HepG2 (cell line): ENCODE measurements around the gene FAM89B. TPM values are rescaled to one million over a fixed set of nuclear protein-coding genes. Genes with fewer than 3 reads are reported as not detected.

Experiments used
- ATAC-seq: fragments of 200-7000 bp; cut with Tn5 transposase; 3 replicates; pipeline ENCODE4 v1.9.1; 2020; ENCODE audit warnings: mild to moderate bottlenecking, moderate library complexity
- BruUV-seq: library from RNA; stranded (reverse); fragments of 400-500 nt; replicated peaks from 2 replicates; lab custom pipeline; 2021; lab: Mats Ljungman, UMichigan
- CTCF ChIA-PET: fragments of 300-600 bp; formaldehyde crosslinking; extraction: SDS; loops from one replicate; lab custom pipeline; 2021; ENCODE audit warnings: low total read pairs, inconsistent platforms, low intra/inter-chr PET ratio; lab: Yijun Ruan, JAX
- POLR2A ChIA-PET: fragments of 350-600 bp; sonication (Branson Sonifier 250); formaldehyde crosslinking; loops from one replicate; lab custom pipeline; 2020; ENCODE audit warnings: antibody characterized with exemption, inconsistent platforms; lab: Yijun Ruan, JAX
- DNase-seq: peaks from one replicate; pipeline ENCODE4 v3.0.0-alpha.2; 2015; ENCODE audit warnings: low spot score
- FAIRE-seq: peaks from 3 replicates; lab custom pipeline; 2011; peaks lifted over from hg19 to GRCh38; lab: Jason Lieb, UNC
- H2AFZ ChIP-seq: one replicate; pipeline ENCODE4 v1.6.1; 2011; ENCODE audit warnings: low read length, inconsistent platforms
- H3K27ac ChIP-seq: fragments of 300-600 bp; 3 replicates; pipeline ENCODE4 v1.8.0; 2011; ENCODE audit warnings: mixed run types, mild to moderate bottlenecking, mixed read lengths, low read length, inconsistent platforms; ENCODE audit not compliant: insufficient read depth; ENCODE audit errors: extremely low read length
- H3K27me3 ChIP-seq, 2 experiments: fragments of 200-600 bp in 1 of 2; 2 replicates in 1 of 2; 3 replicates in 1 of 2; pipeline versions ENCODE4 v1.6.0 to v1.8.0; 2011; ENCODE audit warnings: low read length in 2 of 2, mild to moderate bottlenecking in 2 of 2, moderate library complexity in 2 of 2, inconsistent platforms in 1 of 2; ENCODE audit not compliant: insufficient read depth in 2 of 2, control insufficient read depth in 1 of 2
- H3K36me3 ChIP-seq, 2 experiments: fragments of 200-600 bp in 1 of 2; replicated peaks in 1 of 2; 2 replicates in 1 of 2; 3 replicates in 1 of 2; pipeline versions ENCODE4 v1.5.1 to v1.8.0; 2011; ENCODE audit warnings: low read length in 2 of 2, inconsistent platforms in 1 of 2; ENCODE audit not compliant: insufficient read depth in 2 of 2, control insufficient read depth in 1 of 2
- H3K4me1 ChIP-seq: 2 replicates; pipeline ENCODE4 v1.5.1; 2012; ENCODE audit warnings: low read length, inconsistent platforms; ENCODE audit not compliant: insufficient read depth
- H3K4me2 ChIP-seq: 2 replicates; pipeline ENCODE4 v1.6.0; 2011; ENCODE audit warnings: low read depth, low read length, inconsistent platforms
- H3K4me3 ChIP-seq, 3 experiments: fragments of 200-600 bp in 1 of 3; sonication (generic), shearing (Covaris generic) in 1 of 3; replicated peaks in 1 of 3; 2 replicates each; pipeline ENCODE4 v1.5.1; 2011 to 2016; ENCODE audit warnings: low read length in 3 of 3, inconsistent platforms in 2 of 3, low read depth in 2 of 3, mild to moderate bottlenecking in 2 of 3, control low read depth in 1 of 3, mixed read lengths in 1 of 3; ENCODE audit not compliant: insufficient read depth in 1 of 3
- H3K79me2 ChIP-seq: one replicate; pipeline ENCODE4 v1.6.1; 2011; ENCODE audit warnings: low read length, inconsistent platforms; ENCODE audit not compliant: insufficient read depth
- H3K9ac ChIP-seq: 2 replicates; pipeline ENCODE4 v1.6.0; 2011; ENCODE audit warnings: mild to moderate bottlenecking, low read depth, low read length, inconsistent platforms; ENCODE audit not compliant: insufficient read depth
- H3K9me3 ChIP-seq: 2 replicates; pipeline ENCODE4 v1.5.1; 2012; ENCODE audit warnings: mild to moderate bottlenecking, low read length
- H4K20me1 ChIP-seq: 2 replicates; pipeline ENCODE4 v1.6.0; 2011; ENCODE audit warnings: inconsistent platforms, mild to moderate bottlenecking, low read length, moderate library complexity; ENCODE audit not compliant: insufficient read depth
- AGO2 ChIP-seq: fragments of 200-400 bp; formaldehyde crosslinking; optimal IDR thresholded peaks from 2 replicates; pipeline ENCODE3; 2017; ENCODE audit warnings: mild to moderate bottlenecking, low read depth, low read length, moderate library complexity
- RBFOX2 ChIP-seq: fragments of 200-400 bp; formaldehyde crosslinking; IDR thresholded peaks from 2 replicates; pipeline ENCODE4 v1.6.1; 2017; ENCODE audit warnings: low read depth, mild to moderate bottlenecking, low read length
- SATB2 ChIP-seq: sonication (generic); formaldehyde crosslinking; IDR thresholded peaks from 2 replicates; pipeline ENCODE4 v1.5.0; 2020; ENCODE audit warnings: missing genetic modification reagents
- SP2 ChIP-seq: sonication (generic); formaldehyde crosslinking; IDR thresholded peaks from 2 replicates; pipeline ENCODE4 v1.5.1; 2020; ENCODE audit warnings: mild to moderate bottlenecking, missing genetic modification reagents
- TEAD3 ChIP-seq: optimal IDR thresholded peaks from 2 replicates; pipeline ENCODE3; 2016; ENCODE audit warnings: borderline replicate concordance
- XRCC5 ChIP-seq: fragments of 200-400 bp; formaldehyde crosslinking; optimal IDR thresholded peaks from 2 replicates; pipeline ENCODE3; 2017; ENCODE audit warnings: mild to moderate bottlenecking, low read length
- ZC3H13 ChIP-seq: sonication (generic); formaldehyde crosslinking; IDR thresholded peaks from 2 replicates; pipeline ENCODE4 v1.8.1; 2023; ENCODE audit warnings: mild to moderate bottlenecking, missing genetic modification reagents, moderate library complexity
- ZNF589 ChIP-seq: sonication (generic); formaldehyde crosslinking; conservative IDR thresholded peaks from 2 replicates; pipeline ENCODE4 v1.8.0; 2022; ENCODE audit warnings: mild to moderate bottlenecking, moderate library complexity, missing genetic modification reagents
- ZNF7 ChIP-seq: IDR thresholded peaks from 2 replicates; pipeline ENCODE4 v1.6.1; 2016; ENCODE audit warnings: missing biosample characterization, missing genetic modification reagents
- WGBS: methylation state at CpG from one replicate; pipeline ENCODE4 v1.1.6; 2017; ENCODE audit warnings: low lambda C conversion rate; 5-methylcytosine and 5-hydroxymethylcytosine counted together
- in situ Hi-C: cut with HindIII; loops from 2 replicates; pipeline ENCODE4 v1.10.0; 2017; ENCODE audit warnings: low pct_unique_long_range_greater_than_20kb; ENCODE audit not compliant: extremely low pct_ligation_motif_present
- intact Hi-C: fragments of 100-400 bp; cut with micrococcal nuclease; formaldehyde crosslinking; loops from one replicate; pipeline ENCODE4 v1.10.0; 2022; ENCODE audit not compliant: unreplicated experiment
- polyA plus RNA-seq, 8 experiments: library from polyadenylated mRNA; depleted of rRNA in 3 of 8; stranded (reverse) in 7 of 8; unstranded in 1 of 8; fragments of >200 nt; fragmentation: Illumina TruSeq in 4 of 8; extraction: Trizol in 4 of 8; gene quantifications; 2 replicates each; pipeline versions ENCODE4 v1.2.1 to v1.2.3, GENCODE V29; 2011 to 2016; ENCODE audit warnings: low read depth in 4 of 8, missing spikeins in 1 of 8, mixed read lengths in 1 of 8; ENCODE audit not compliant: insufficient read depth in 1 of 8
- total RNA-seq, 5 experiments: library from RNA; depleted of rRNA; stranded (reverse); fragments of >200 nt; fragmentation: Illumina TruSeq; extraction: Trizol; gene quantifications; 2 replicates each; pipeline ENCODE4 v1.2.3, GENCODE V29; 2016; ENCODE audit warnings: low read depth in 1 of 5
- TF ChIP-seq, protein P1 (sequence below): sonication (generic); formaldehyde crosslinking; IDR thresholded peaks from 2 replicates; pipeline ENCODE4 v1.4.0; 2020; ENCODE audit warnings: missing genetic modification reagents
- TF ChIP-seq, protein P2 (sequence below): sonication (generic); formaldehyde crosslinking; conservative IDR thresholded peaks from 2 replicates; pipeline ENCODE4 v1.8.1; 2023; ENCODE audit warnings: missing genetic modification reagents
- TF ChIP-seq, protein P3 (sequence below): IDR thresholded peaks from 2 replicates; pipeline ENCODE4 v1.6.1; 2016; ENCODE audit warnings: missing compliant biosample characterization, missing genetic modification reagents, borderline replicate concordance

Gene FAM89B
- total and polyA plus RNA-seq, 2 of the 13 experiments (the other 11 are each of a cell fraction or from before 2014, with no cell fraction given) = 5.7 to 8.0 TPM

DNA sequence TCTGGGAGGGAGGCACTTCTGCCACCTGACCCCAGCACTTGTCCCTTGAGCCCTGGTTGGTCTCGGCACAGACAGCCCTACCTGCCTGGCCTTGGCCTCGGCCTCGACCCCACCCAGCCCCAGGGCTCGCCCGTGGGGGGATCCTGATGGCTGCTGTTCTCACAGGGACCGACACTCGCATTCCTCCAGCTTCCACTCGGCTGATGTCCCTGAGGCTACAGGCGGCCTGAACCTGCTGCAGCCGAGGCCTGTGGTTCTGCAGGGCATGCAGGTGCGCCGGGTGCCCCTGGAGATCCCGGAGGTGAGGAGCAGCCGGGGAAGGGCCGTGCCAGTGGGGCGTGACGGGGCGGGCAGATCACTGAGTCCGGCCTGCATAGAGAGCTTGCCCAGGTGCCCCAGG lies 48.3 kb downstream of the FAM89B start:
- DNase-seq = no peak
- Histone ChIP-seq H3K4me3 (no peak overlapping the region), H3K4me1 (peaks cover 20% of the 10 kb centered on the region), H3K36me3 (peaks cover 25 to 64% of the 10 kb centered on the region in 2 experiments; a peak in 4 of 5 replicates), H3K4me2 (no peak overlapping the region), H3K9me3 (no peaks in the 10 kb centered on the region), H3K9ac (no peak overlapping the region), H3K27ac (no peak overlapping the region), H2AFZ (no peak overlapping the region), H4K20me1 (0 out of 2 replicates have a peak, but pooled peaks cover 3% of the 10 kb centered on the region), H3K27me3 (no peaks in the 10 kb centered on the region; a peak in 1 of 5 replicates), H3K79me2 (peaks cover 17% of the 10 kb centered on the region)
- intact Hi-C loops (no loop called here), in situ Hi-C loops (no loop called here)
- 98% methylated on average over 7 of the region's 19 CpGs for WGBS
- TF ChIP-seq ZNF7 (no peak), AGO2 (peak; percentile 92), SP2 (CRISPR knock-in tag) (0 out of 2 replicates have a peak, but pooled peaks have one; percentile 19), ZNF589 (no peak), RBFOX2 (peak; percentile 68), XRCC5 (no peak), ZC3H13 (CRISPR knock-in tag) (0 out of 2 replicates have a peak, but pooled peaks have one; percentile 9), SATB2 (CRISPR knock-in tag) (no peak), TEAD3 (CRISPR knock-in tag) (no peak)
- TF ChIP-seq, protein P1, sequence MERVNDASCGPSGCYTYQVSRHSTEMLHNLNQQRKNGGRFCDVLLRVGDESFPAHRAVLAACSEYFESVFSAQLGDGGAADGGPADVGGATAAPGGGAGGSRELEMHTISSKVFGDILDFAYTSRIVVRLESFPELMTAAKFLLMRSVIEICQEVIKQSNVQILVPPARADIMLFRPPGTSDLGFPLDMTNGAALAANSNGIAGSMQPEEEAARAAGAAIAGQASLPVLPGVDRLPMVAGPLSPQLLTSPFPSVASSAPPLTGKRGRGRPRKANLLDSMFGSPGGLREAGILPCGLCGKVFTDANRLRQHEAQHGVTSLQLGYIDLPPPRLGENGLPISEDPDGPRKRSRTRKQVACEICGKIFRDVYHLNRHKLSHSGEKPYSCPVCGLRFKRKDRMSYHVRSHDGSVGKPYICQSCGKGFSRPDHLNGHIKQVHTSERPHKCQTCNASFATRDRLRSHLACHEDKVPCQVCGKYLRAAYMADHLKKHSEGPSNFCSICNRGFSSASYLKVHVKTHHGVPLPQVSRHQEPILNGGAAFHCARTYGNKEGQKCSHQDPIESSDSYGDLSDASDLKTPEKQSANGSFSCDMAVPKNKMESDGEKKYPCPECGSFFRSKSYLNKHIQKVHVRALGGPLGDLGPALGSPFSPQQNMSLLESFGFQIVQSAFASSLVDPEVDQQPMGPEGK = no peak
- TF ChIP-seq, protein P2, sequence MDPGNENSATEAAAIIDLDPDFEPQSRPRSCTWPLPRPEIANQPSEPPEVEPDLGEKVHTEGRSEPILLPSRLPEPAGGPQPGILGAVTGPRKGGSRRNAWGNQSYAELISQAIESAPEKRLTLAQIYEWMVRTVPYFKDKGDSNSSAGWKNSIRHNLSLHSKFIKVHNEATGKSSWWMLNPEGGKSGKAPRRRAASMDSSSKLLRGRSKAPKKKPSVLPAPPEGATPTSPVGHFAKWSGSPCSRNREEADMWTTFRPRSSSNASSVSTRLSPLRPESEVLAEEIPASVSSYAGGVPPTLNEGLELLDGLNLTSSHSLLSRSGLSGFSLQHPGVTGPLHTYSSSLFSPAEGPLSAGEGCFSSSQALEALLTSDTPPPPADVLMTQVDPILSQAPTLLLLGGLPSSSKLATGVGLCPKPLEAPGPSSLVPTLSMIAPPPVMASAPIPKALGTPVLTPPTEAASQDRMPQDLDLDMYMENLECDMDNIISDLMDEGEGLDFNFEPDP (CRISPR knock-in tag) = no peak
- TF ChIP-seq, protein P3, sequence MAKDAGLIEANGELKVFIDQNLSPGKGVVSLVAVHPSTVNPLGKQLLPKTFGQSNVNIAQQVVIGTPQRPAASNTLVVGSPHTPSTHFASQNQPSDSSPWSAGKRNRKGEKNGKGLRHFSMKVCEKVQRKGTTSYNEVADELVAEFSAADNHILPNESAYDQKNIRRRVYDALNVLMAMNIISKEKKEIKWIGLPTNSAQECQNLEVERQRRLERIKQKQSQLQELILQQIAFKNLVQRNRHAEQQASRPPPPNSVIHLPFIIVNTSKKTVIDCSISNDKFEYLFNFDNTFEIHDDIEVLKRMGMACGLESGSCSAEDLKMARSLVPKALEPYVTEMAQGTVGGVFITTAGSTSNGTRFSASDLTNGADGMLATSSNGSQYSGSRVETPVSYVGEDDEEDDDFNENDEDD = no peak
- no peak for ATAC-seq
- ChIA-PET POLR2A (interaction anchor here (1.5 to 2.0 kb wide), 2 partner anchors 13 to 17 kb away, joined by 3 to 12 read pairs; partner anchors contain the start of gene SIPA1), CTCF (no interaction called here)
- no TSS peak for BruUV-seq
- FAIRE-seq = no peak
